Measurements from ENCODE around the gene CNOT6L.

CNOT6L gene

GRCh38 chr4:77820649-77821561 is 1.7 kb upstream of the CNOT6L start:
- DNase-seq (ENCODE audit: low read depth in 2 of 2): no peak

GRCh38 chr4:77819843-77820648 is 878 bp upstream of the CNOT6L start:
- DNase-seq (ENCODE audit: low read depth in 2 of 2): peak; percentile 89 to 93

GRCh38 chr4:77819404-77819842 is 255 bp upstream of the CNOT6L start:
- DNase-seq (ENCODE audit: low read depth in 2 of 2): peak in 1 of 2 donors; percentile 13

- DNase-seq (ENCODE audit: low read depth in 2 of 2): peak in 1 of 2 donors; percentile 16
These were observed 1.0 kb downstream of the CNOT6L start for GRCh38 chr4:77818073-77818601.

GRCh38 chr4:77817304-77818072 is 1.7 kb downstream of the CNOT6L start:
- no peak for DNase-seq (ENCODE audit: low read depth in 2 of 2)

GRCh38 chr4:77816546-77816945 is 2.6 kb downstream of the CNOT6L start:
- DNase-seq (ENCODE audit: low read depth in 2 of 2): no peak

- DNase-seq (ENCODE audit: low read depth in 2 of 2): no peak
These were observed 3.5 kb downstream of the CNOT6L start for GRCh38 chr4:77815636-77816035.

GRCh38 chr4:77805840-77806239 is 13.3 kb downstream of the CNOT6L start:
- no peak for DNase-seq (ENCODE audit: low read depth in 2 of 2)

- no peak for DNase-seq (ENCODE audit: low read depth in 2 of 2)
These were observed 14.7 kb downstream of the CNOT6L start for GRCh38 chr4:77804471-77804870.

- DNase-seq (ENCODE audit: low read depth in 2 of 2): no peak
These were observed 16.8 kb downstream of the CNOT6L start for GRCh38 chr4:77802402-77802801.

- DNase-seq (ENCODE audit: low read depth in 2 of 2): no peak
These were observed 17.9 kb downstream of the CNOT6L start for GRCh38 chr4:77801260-77801608.

GRCh38 chr4:77800483-77801259 is 18.5 kb downstream of the CNOT6L start:
- no peak for DNase-seq (ENCODE audit: low read depth in 2 of 2)

- DNase-seq (ENCODE audit: low read depth in 2 of 2): no peak
These were observed 19.1 kb downstream of the CNOT6L start for GRCh38 chr4:77800077-77800476.

- no peak for DNase-seq (ENCODE audit: low read depth in 2 of 2)
These were observed 20.8 kb downstream of the CNOT6L start for GRCh38 chr4:77798385-77798784.

GRCh38 chr4:77797239-77797638 is 21.9 kb downstream of the CNOT6L start:
- no peak for DNase-seq (ENCODE audit: low read depth in 2 of 2)

- DNase-seq (ENCODE audit: low read depth in 2 of 2): no peak
These were observed 23.8 kb downstream of the CNOT6L start for GRCh38 chr4:77795326-77795725.

GRCh38 chr4:77790146-77790545 is 29.0 kb downstream of the CNOT6L start:
- no peak for DNase-seq (ENCODE audit: low read depth in 2 of 2)

GRCh38 chr4:77788990-77789389 is 30.2 kb downstream of the CNOT6L start:
- no peak for DNase-seq (ENCODE audit: low read depth in 2 of 2)

- no peak for DNase-seq (ENCODE audit: low read depth in 2 of 2)
These were observed 31.2 kb downstream of the CNOT6L start for GRCh38 chr4:77787969-77788368.

- no peak for DNase-seq (ENCODE audit: low read depth in 2 of 2)
These were observed 33.5 kb downstream of the CNOT6L start for GRCh38 chr4:77785669-77786068.

- no peak for DNase-seq (ENCODE audit: low read depth in 2 of 2)
These were observed 35.3 kb downstream of the CNOT6L start for GRCh38 chr4:77783895-77784294.

Measured in stimulated activated CD8-positive, alpha-beta memory T cell treated with anti-CD3 and anti-CD28 coated beads, Interleukin-2, amount 100 ng/mL, for 1 hour (primary cell).